Spleen (tissue), 7 donors: ENCODE results near the gene HLA-DPA1.

Experiments
- CTCF ChIP-seq, 11 experiments: fragments of 200-600 bp in 7 of 11; fragments of 450-650 bp in 4 of 11; sonication (generic) in 4 of 11; IDR thresholded peaks in 8 of 11; conservative IDR thresholded peaks in 3 of 11; 1 replicate in 7 of 11; 2 replicates in 4 of 11; pipeline versions ENCODE4 v1.4.0 to v1.8.0; 2016 to 2021; ENCODE audit warnings: antibody characterized with exemption in 11 of 11, inconsistent platforms in 4 of 11, mild to moderate bottlenecking in 1 of 11
- POLR2A ChIP-seq, 3 donors: fragments of 450-650 bp; IDR thresholded peaks; one replicate each; pipeline ENCODE4 v1.5.1; 2017; ENCODE audit warnings: antibody characterized with exemption in 3 of 3, mild to moderate bottlenecking in 1 of 3
- POLR2AphosphoS5 ChIP-seq, 3 donors: sonication (generic); formaldehyde crosslinking; IDR thresholded peaks; one replicate each; pipeline ENCODE4 v1.5.1; 2017; ENCODE audit warnings: antibody characterized with exemption in 3 of 3
- donor health status: DM: no; HTN: no; CAD: no; lungs with moderate emphysema.
- donor health status: DM: no; HTN: no; CAD: no.
- donor health status: DM: no; HTN: no; CAD: no.

GRCh38 chr6:33017018-33017417 lies 56.4 kb downstream of the HLA-DPA1 start:
- TF ChIP-seq CTCF (IDR thresholded peaks at IDR 0.05 in 8 of 11, conservative IDR thresholded peaks at IDR 0.05 in 3 of 11) (no peak), POLR2A (IDR thresholded peaks at IDR 0.05) (no peak), POLR2AphosphoS5 (IDR thresholded peaks at IDR 0.05) (no peak)
